Measurements from ENCODE around the gene AHSP.
"Not testable (repeated sequence)": the region's sequence is repeated elsewhere in the genome, so short reads cannot be mapped to it uniquely, and the experiment has no call there.

Gene AHSP

DNA sequence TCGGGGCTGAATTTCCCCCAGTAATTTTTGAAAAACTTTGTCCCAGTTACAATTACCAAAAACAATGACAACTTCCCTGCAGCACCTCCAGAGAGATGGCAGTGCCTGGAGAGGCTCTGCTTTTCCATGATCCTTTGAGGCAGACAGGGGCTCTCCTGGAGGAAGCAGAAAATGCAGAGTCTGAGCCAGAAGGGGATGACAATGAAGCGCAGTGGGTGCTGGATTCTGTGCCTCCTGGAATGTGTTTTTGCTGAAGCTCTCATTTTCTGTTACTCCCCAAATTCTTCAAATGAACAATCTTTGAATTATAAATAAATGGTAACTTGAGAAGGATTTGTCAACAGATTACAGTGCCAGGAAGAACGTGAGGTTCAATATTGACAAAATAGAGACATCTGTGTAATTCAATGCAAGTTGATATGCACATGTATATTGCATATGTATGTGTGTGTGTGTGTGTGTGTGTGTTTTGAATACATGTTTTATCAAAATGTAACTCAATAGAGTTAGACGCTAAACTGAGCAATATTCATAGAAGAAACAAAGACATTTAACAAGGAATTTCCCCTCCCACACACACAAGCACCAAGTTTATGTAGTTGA is 9.8 kb upstream of the AHSP start:
- DNase-seq (ENCODE audit: low spot score), result no peak
- in situ Hi-C loops (cut with MboI; ENCODE audit: low pct_unique_long_range_greater_than_20kb, low sequenced_read_pairs, unreplicated experiment), result loop anchor here (25.0 kb wide), 1 partner anchor 194 kb away; a partner anchor contains a TSS
- TF ChIP-seq, protein P1, sequence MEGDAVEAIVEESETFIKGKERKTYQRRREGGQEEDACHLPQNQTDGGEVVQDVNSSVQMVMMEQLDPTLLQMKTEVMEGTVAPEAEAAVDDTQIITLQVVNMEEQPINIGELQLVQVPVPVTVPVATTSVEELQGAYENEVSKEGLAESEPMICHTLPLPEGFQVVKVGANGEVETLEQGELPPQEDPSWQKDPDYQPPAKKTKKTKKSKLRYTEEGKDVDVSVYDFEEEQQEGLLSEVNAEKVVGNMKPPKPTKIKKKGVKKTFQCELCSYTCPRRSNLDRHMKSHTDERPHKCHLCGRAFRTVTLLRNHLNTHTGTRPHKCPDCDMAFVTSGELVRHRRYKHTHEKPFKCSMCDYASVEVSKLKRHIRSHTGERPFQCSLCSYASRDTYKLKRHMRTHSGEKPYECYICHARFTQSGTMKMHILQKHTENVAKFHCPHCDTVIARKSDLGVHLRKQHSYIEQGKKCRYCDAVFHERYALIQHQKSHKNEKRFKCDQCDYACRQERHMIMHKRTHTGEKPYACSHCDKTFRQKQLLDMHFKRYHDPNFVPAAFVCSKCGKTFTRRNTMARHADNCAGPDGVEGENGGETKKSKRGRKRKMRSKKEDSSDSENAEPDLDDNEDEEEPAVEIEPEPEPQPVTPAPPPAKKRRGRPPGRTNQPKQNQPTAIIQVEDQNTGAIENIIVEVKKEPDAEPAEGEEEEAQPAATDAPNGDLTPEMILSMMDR (IDR thresholded peaks at IDR 0.05; ENCODE audit: extremely low read depth, insufficient read depth, missing control alignments), result no peak

DNA sequence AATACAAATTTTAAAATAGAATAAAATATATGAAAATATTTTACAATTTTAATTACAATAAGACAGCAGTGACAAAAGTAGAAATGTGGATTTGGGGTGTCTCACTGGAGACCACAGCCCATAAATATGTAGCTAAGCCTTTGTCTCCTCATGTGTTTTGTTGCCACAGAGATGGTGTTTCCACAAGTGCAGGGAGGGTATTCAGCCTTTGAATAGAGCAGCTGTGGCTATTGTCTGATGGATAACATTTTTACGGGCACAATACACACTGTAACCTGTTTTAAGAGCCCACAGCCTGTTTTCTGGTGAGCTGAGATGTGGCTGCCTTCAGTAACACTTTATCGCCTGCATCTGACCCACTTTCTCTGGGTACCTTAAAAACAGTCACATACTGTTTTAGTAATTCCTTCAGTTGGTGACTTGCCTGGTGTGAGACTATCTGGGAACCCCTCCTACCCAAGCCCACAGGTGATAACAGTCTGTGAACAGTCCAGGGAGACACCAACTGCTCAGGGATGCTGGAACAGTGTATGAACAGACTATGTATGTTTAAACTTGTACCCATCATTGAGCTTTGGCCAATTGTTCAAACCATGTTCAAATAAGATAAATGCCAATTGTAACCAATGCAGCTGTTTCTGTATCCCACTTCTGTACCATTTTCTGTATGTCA is 7.8 kb upstream of the AHSP start:
- TF ChIP-seq, protein P1 (IDR thresholded peaks at IDR 0.05; ENCODE audit: extremely low read depth, insufficient read depth, missing control alignments), result no peak
- no peak for DNase-seq (ENCODE audit: low spot score)
- in situ Hi-C loops (cut with MboI; ENCODE audit: low pct_unique_long_range_greater_than_20kb, low sequenced_read_pairs, unreplicated experiment), result loop anchor here (25.0 kb wide), 1 partner anchor 192 kb away; a partner anchor contains a TSS

DNA sequence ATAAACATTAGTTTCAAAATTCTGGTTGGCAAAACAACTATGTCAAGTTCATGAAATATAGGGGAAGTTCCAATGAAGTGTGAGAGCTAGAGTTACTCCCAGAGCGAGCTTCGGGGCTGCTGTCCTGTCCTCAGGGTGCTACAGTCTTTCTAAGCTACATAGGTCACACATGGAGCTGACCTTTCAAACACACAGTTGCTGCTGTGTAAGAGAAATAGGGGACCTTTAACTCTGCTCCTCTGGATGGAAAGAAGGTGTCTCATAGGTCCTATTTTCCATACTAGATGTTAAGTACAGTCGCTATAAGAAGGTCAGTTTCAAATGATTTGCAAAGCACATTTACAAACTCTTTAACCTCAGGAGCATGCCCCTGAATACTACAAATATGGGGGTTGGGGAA is 6.3 kb upstream of the AHSP start:
- TF ChIP-seq, protein P1 (IDR thresholded peaks at IDR 0.05; ENCODE audit: extremely low read depth, insufficient read depth, missing control alignments), result no peak
- in situ Hi-C loops (cut with MboI; ENCODE audit: low pct_unique_long_range_greater_than_20kb, low sequenced_read_pairs, unreplicated experiment), result loop anchor here (25.0 kb wide), 1 partner anchor 191 kb away; a partner anchor contains a TSS
- no peak for DNase-seq (ENCODE audit: low spot score)

DNA sequence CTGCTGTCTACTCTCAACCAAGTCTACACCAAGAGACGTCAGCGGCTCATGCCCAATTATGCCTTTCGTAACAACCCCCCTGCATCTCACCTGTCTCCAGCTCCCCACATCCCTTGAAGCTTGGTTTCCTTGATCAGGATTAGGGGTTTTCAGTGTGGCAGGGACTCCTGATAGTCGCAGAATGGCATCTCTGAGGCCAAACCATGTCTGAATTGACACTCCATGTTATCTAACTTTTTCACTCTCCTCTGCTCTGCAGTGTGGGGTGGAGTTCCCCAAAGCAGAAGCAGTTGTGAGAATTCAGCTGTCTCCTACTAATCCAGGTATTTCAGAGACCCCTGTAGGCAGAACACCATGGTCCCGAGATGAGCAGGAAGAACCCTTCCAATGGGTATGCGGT is 5.6 kb upstream of the AHSP start:
- TF ChIP-seq, protein P1 (IDR thresholded peaks at IDR 0.05; ENCODE audit: extremely low read depth, insufficient read depth, missing control alignments), result no peak
- in situ Hi-C loops (cut with MboI; ENCODE audit: low pct_unique_long_range_greater_than_20kb, low sequenced_read_pairs, unreplicated experiment), result loop anchor here (25.0 kb wide), 1 partner anchor 190 kb away; a partner anchor contains a TSS
- DNase-seq (ENCODE audit: low spot score), result no peak

DNA sequence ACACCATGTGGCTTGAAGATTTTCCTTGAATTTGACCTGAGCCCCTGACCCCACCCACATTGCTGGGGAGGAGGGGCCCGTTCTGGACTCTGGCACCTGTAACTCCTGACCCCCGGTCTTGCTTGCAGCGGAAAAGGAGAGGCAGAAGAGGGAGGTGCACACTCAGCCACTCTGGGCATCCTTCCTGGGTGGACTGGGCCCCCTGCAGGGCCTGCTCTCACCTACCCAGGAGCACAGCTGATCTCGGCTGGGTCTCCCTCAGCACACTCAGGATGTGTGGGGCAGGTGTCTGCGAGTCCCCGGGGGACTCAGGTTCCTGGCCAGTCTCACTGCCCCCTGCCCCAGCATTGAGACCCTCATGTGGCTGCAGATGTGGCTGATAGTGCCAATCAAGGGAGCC is 3.9 kb upstream of the AHSP start:
- not testable (repeated sequence) for DNase-seq (ENCODE audit: low spot score)
- in situ Hi-C loops (cut with MboI; ENCODE audit: low pct_unique_long_range_greater_than_20kb, low sequenced_read_pairs, unreplicated experiment), result loop anchor here (25.0 kb wide), 1 partner anchor 189 kb away; a partner anchor contains a TSS

DNA sequence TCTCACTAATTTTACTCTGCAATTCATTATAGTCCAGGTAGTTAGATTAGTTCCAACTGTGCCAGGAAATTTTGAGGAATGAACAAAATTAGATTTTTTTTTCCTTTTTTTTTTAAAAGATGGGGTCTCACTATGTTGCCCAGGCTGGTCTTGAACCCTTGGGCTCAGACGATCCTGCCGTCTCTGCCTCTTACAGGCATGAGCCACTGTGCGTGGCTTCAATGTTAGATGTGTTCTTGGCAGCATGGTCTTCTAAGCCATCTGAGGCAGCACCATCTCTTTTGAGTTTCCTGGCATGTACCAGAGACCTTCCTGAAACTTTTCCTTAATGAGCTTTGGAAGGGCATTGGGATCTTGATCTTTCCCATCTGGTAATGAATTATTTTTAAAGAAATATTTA is 2.6 kb upstream of the AHSP start:
- TF ChIP-seq, protein P1 (IDR thresholded peaks at IDR 0.05; ENCODE audit: extremely low read depth, insufficient read depth, missing control alignments), result no peak
- in situ Hi-C loops (cut with MboI; ENCODE audit: low pct_unique_long_range_greater_than_20kb, low sequenced_read_pairs, unreplicated experiment), result no loop called here
- DNase-seq (ENCODE audit: low spot score), result no peak

DNA sequence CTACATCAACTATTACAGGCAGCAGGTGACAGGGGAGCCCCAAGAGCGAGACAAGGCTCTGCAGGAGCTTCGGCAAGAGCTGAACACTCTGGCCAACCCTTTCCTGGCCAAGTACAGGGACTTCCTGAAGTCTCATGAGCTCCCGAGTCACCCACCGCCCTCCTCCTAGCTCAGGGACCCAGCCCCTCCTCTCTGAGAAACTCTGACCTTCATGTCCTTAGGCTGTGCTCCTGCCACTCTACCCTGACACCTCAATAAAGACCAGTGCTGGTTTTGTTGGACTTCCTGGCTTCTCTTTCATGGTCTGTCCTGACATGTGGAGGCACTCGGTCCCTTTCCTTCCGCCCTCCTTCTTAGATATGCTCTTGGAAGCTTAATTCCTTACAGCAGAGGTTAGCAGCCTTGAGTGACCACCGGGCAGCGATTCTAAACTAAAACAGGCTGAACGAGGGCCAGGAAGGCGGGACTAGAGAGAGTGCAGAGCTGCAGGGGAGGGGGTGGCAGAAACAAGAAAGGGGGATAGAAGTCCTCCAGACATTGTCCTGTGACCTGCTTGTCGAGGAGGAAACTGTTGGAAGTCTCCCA is 915 bp downstream of the AHSP start:
- in situ Hi-C loops (cut with MboI; ENCODE audit: low pct_unique_long_range_greater_than_20kb, low sequenced_read_pairs, unreplicated experiment), result no loop called here
- TF ChIP-seq, protein P1 (IDR thresholded peaks at IDR 0.05; ENCODE audit: extremely low read depth, insufficient read depth, missing control alignments), result no peak
- no peak for DNase-seq (ENCODE audit: low spot score)

All from GM13977 (cell line).